ENCODE data around the gene GPHA2.

DNA sequence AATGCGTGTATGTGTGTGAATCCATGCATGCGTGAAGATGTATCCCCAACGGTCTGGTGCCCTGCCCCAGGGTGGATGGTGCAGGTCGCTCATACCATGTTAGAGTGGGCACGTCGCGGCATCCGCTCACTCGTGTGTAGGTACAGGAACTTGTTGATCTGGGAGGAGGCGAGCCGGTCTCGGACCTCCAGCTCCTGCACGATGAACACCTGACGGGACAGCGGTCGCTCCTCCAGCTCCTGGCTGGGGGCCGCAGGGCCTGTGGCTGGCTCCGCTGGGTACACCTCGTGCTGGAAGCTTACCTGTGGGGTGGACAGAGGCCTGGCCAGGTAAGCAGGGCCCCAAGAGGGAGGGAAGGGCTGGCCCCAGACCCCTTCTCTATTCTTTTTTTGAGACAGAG, 37.2 kb downstream of the GPHA2 start:
- TF ChIP-seq CTCF (conservative IDR thresholded peaks at IDR 0.05 in 1 of 2, IDR thresholded peaks at IDR 0.05 in 1 of 2; ENCODE audit: low read depth in 1 of 2, low read length in 2 of 2) (no peak), EZH2 (IDR thresholded peaks at IDR 0.05; ENCODE audit: low read length, missing control alignments) (no peak)
